Cerebellar cortex (tissue), 1 donor: ENCODE data around the gene RERE.
A peak's percentile ranks its signal among the peaks of the same experiment; 100 is the strongest.

Experiments used
- DNase-seq: peaks from one replicate; pipeline ENCODE4 v3.0.0-alpha.2; 2015; ENCODE audit warnings: low spot score

The RERE gene

DNA sequence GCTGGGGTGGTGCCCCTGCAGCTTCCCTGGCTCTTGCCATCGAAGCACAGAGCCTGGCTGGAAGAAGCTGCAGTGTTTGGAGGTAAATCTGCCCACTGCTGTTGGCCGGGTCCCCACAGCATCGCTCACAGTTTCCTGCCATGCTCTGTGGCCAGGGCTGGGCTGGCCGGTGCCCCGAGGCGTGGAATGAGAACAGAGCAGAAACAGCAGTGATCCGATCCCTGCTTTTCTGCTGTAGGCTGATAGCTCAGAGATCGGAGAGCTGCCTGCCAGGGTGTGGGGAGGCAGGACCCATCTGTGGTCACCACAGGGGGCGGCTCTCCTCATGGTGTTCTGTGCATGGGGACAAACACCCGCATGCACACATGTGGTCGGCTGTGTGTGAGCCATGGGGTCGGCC, 488.0 kb downstream of the RERE start:
- DNase-seq = peak; percentile 63

DNA sequence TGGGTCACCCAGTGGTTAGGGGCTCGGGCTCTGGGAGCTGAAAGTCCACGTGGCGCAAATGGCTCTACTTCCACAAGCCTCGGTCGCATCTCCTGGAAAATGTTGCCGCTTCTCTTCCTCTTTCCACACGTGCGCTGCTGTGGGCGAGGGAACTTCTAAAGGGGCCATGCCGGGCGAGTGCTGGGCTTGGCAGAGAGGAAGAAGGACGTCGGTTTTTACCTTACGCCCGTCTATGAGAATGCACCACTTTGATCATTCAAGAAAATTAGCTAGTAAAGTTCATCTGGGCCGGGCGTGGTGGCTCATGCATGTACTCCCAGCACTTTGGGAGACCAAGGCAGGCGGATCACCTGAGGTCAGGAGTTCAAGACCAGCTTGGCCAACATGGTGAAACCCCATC, 489.2 kb downstream of the RERE start:
- DNase-seq = no peak

DNA sequence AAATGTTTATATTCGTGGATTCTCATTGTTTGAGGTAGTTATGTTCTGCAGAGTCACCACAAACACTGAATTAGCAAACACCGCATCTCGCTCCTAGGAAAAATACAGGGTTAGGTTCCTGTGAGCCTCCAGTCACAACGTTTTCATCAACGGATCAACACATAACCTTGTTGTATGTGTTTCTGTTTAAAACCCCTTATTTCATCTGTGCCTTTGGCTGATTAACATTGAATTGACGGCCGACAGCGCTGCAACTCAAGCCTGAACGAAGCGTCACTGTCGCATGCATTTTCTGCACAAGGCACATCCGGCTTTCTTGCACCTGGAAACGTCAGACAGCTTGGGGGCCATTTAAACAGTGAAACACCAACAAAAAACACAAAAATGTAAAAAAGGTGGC, 491.2 kb downstream of the RERE start:
- DNase-seq = no peak

DNA sequence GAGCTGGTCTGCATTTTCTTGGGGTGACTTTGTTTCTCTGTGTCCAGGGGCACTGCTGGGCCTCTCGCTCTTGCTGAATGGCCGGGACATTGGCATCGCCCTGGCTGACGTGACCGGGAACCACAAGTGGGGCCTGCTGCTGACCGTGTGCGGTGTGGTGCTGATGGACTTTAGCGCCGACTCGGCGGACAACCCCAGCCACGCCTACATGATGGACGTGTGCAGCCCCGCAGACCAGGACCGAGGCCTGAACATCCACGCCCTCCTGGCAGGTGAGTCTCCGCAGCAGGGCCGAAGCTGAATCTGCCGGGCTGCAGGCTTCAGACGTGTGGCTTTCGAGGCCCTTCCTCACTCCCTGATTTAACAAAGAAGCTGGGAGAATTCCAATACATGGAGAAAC, 491.7 kb downstream of the RERE start:
- DNase-seq = no peak

DNA sequence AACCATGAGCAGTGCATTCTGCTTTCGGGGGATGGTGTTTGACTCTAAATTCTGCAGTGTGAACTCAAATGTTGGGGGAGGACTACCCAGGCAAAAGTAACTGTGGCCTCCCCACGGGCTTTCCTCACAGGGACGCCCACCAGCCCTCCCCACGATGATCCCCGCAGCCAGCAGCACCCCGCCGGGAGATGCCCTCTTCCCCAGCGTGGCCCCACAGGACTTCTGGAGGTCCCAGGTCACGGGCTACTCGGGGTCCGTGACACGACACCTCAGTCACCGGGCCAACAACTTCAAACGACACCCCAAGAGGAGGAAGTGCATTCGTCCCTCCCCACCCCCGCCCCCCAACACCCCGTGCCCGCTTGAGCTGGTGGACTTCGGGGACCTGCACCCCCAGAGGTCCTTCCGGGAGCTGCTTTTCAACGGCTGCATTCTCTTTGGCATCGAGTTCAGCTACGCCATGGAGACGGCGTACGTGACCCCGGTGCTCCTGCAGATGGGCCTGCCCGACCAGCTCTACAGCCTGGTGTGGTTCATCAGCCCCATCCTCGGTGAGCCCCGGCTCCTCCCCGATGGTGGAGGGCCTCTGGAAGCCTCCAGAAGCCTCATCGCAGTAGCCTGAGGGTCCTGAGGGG, 493.1 kb downstream of the RERE start:
- DNase-seq = no peak

DNA sequence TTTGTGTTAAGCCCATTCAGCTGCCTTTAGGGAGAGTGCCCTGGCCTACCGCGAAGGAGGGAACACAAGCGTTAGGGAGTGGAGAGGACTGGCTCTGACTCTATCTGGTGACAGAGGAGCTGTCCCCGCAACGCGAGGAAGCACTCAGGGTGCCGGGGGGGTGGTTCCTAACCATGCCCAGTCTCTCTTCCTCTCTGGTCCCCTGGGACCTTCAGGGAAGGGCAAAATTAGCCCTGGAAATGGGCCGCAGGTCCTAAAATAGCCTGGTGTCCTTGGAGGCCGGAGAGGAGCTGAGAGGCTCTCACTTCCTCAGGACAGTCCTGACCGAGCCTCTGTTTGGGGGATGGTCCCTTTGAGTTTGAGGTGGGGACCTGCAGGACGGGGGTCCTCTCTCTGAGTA, 493.7 kb downstream of the RERE start:
- no peak for DNase-seq

DNA sequence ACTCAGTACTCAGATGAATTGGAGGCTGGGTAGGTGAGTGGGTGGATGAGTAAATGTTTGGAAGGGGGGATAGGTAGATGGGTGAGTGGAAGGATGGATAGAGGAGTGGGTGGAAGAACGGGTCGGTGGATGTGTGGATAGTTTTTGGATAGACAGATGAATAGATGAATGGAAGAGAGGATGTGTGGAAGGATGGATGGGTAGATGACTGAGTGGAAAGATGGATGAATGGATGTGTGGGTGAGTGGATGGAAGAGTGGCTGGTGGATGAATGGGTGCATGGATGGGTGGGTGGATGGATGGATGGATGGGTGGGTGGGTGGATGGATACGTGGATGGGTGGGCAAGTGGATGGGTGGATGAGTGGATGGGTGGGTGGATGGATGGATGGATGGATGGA, 495.8 kb downstream of the RERE start:
- DNase-seq = no peak

DNA sequence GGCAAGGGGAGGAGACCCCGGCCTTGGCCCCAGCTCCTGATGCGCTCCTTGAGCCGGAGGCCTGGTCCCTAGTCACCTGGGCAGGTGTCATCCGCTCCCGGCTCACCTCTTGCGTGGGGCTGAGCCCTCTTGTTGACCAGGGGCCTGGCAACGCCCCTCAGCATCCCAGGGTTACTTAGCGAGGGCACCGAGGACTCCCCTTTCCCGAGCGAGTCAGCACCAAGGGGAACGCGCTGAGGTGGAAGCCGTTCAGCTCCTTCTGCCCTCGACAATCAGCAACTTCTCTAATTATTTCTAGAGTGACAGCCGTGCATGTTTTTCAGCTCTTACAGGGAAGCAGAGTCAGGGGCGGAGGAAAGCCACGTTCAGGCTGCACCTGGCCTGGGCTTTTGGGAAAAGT, 499.0 kb downstream of the RERE start:
- DNase-seq = peak; percentile 28

DNA sequence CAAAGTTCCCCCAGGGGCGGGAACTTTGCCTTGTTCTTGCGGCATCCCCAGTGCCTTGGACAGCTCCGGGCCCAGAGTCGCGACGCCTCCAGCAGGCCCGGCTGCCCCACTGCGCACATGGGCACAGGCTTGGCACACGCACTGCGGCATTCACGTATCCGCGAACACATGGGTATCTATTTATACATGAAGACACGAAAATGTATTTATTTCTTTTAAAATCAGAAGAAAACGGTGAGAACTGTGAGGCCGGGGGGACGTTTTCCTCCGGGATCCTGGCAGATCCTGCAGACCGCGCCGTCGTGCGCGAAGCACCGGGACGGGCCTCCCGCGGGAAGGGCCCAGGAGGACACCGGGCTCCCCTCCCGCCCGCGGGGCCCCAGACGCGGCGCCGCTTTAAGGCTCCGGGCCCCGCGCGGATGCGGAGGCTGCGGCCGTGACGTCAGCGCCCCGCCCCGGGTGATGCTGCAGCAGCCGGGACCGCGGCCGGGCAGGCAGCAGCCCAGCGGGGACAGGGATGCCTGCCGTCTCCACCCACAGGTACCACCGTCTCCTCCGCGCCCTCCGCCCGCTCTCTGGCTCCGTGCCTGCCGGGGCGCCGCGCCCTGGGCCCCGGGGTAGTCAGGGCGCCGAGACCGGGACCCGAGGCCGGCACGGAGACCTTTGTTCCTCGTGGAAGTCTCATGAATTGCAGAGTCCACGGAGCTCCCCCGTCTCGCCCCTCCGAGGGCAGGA, 499.6 kb downstream of the RERE start, which contains the start of gene SLC45A1:
Gene SLC45A1, plus strand, starts transcription at position 468 of the 735 bp plus-strand sequence. CDS start 6,216 bp downstream, outside the sequence.
- DNase-seq = peak; percentile 80

DNA sequence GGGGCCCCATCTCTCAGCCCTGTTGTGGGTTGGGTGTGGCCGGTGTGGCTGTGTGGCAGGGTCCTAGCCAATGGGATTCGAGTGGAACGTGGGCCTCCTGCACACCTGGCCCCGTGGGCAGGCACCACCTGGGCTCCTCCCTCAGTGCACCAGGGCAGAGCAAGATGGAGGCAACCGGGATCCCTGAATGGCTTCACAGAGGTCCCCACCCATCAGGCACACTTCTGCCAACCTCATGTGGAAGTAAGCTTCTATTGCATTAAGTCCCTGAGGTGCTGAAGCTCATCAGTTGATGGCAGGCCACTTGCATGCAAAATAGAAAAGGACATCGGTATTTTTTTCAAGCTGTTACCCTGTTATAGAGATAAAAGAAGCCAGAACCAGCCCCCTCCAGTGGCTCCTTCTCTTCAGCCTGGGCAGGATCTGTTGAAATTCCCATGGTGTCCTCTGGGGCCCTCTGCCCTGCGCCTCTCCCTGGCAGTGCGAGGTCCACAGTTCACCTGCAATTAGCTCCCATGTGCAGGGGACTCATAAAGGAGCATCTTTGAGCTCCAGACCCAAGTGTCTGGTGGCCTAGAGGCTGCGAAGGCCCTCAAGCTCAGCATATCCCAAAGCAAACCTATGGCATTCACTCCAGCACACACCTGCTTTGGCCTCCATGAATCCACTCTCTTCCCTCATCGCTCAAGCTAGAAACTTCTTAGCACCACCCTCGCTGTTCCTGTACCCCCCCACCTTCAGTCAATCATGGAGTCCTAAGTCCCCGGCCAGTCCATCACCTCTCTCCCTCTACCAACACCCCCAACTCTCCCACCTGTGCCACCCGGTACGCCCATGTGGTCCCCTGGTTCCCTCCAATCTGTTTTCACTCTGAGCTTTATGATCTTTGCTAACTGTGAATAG, 501.6 kb downstream of the RERE start:
- DNase-seq = no peak

DNA sequence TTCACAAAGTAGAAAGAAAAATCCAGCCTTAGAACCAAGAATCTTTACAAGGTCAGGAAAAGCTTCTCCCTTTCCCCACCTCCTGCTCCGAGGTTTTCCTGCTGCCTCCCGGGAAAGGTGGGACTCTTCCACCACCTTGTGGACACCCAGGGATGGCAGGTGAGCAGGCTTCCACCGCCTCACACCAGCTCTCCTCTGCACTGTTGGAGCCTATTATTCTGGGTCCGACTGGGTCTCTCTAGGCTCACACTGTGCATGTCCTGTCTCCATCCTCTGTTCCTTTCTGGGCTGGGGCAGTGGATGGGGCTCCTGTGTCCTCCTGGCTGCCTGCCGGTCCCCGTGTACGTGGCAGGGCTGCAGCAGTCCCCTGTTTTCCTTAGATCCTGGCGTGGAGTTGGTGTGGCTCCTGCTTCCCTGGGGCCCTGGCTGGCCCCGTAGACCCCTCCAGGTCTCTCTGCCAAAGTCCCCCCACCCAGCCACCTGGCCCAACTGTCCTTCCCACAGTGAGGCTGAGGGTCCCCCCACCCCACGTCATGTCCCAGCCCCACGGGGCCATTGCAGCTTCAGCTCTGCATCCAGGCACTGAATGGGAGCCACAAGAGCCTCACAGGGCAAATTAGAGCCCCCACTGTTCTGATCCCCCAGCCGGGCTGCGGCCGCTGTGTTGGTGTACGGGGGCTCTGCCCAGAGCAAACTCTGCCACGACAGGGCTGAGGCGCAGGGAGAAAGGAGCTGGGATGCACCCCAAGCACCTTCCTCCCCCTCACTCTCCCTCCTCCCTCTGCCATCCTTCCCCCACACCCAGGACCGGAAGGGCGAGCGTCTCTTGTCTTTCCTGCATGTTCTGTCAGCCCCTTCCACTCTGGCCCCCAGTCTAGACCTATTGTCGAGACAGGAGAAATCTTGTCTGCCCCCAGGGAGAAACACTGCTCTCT, 502.8 kb downstream of the RERE start:
- DNase-seq = peak; percentile 94

DNA sequence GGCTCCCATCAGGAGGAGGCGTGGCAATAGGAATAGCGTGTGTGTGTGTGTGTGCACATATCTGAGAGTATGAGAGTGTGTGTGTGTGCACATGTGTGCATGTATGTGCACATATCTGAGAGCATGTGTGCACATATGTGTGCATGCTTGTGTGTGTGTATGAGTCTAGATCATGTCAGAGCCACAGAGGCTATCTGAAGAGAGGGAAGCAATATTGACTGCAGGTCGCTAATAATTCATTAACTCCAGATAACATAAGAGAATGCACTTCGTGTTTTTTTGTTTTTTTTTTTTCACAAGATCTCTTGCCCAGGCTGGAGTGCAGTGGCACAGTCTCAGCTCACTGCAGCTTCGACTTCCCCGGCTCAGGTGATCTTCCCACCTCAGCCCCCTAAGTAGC, 504.2 kb downstream of the RERE start:
- no peak for DNase-seq

DNA sequence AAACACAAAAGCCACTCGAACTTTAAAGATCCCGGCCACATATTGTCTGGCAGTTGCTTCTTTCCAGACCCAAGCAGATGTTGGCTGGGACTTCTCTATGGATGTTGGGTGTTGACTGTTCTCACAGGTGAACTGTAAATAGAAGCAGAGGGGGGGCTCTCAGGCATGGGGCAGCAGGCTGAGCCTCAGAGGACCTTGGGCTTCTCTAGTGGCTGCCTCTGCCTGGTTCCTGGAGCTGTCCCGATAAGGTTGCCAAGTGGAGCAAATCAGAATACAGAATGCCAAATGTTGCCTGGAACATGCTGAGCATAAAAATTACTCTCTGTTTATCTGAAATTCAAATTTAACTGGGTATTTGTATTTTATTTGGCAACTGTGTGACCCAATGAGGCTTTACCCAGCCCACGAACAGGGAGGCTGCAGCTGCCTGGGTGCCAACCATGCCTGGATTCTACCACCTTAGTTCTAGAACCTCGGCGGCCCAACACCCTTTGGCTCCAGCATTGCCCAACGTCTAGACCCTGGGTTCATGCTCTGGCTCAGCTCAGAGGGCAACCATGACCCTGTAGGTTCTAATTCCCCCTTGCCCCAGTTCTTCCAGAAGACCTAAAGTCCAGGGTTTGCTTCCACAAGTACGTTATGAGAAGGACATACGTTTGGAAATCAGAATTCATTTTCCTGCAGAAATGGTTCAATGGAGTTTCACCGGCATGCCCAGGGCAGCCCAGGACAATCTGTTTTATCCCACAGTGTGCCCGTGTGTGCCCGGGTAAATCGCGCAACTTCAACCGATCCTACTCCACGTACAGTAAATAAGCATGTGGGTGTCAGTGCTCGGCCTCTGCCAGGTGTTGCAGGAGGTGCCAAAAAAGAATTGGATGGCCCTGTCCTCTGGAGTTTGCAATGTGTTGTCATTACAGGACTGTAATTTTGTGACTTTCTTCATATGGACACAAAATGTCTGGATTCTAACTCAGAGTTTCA, 504.9 kb downstream of the RERE start:
- peak; percentile 84 for DNase-seq

DNA sequence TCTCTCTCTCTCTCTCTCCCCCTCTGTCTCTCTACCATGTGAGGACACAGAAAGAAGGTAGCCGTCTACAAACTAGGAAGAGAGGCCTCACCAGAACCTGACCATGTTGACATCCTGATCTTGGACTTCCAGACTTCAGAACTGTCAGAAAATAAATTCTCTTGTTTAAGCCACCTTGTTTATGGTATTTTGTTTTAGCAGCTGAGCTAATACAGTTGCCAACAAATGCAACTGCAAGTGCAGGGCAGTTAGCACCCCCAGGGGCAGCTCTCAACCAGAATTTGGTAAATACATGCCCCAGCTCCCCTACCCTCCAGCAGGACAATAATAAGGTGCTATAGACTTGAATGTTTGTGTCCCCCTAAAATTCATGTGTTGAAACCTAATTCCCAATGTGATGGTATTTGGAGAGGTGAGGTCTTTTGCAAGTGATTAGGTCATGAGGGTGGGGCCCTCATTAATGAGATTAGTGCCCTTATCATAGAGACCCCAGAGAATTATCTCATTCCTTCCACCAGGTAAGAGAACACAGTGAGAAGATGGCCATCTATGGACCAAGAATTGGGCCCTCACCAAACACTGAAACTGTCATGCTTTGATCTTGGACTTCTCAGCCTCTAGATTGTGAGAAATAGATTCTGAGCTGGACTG, 506.2 kb downstream of the RERE start:
- no peak for DNase-seq

DNA sequence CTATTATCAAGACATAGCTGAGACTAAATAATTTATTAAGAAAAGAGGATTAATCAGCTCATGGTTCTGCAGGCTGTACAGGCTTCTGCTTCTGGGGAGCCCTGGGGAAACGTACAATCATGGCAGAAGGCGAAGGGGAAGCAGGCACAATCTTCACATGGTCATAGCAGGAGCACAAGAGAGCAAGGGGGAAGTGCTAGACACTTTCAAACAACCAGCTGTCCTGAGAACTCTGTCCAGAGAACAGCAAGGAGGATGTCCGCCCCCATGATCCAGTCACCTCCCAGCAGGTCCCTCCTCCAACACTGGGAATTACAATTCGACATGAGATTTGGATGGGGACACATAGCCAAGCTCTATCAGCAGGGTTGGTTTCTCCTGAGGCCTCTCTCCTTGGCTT, 509.8 kb downstream of the RERE start:
- DNase-seq = no peak

DNA sequence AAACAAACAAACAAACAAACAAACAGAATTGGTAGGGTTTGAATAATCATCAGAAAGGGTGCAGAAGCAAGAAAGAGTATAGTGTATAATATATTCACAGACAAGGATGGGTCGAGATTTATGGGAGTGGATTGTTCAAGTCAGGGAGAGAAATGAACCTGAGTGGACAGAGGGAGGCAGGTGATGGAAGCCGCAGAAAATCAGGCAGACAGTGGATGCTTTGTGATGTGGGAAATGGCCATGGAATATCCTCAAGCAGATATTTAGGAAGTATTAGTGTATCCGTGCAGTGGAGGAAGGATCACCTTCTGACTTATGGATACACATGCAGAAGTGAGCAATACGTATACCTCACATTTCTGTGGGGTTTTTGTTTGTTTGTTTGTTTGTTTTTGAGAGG, 513.6 kb downstream of the RERE start:
- no peak for DNase-seq

DNA sequence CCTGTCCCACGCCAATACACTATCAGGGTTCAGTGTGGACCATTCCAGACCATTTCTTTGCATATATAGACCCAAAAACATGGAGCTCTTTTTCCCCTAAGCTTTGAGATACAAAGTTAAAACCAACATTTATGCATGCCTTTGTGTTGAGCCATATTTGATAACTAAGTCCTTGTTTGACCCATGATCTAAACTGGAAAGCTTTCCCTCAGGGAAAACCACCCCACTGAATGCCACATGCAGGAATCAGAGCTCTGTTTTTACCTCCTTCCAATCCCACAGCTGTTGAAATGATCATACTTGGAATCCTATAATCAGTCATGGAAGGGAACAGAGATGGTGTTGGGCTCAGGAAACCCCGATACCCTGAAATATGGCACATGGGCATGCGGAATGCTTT, 514.3 kb downstream of the RERE start:
- DNase-seq = no peak
